GM12865 (cell line): ENCODE data around the gene DNAH8.

ENCODE experiments used
- DNase-seq: peaks from one replicate; pipeline ENCODE4 v3.0.0; 2010; ENCODE audit warnings: low read depth
- H3K4me3 ChIP-seq: 2 replicates; pipeline ENCODE4 v1.5.1; 2011; ENCODE audit warnings: mild to moderate bottlenecking, low read depth, low read length, control low read depth
- CTCF ChIP-seq: IDR thresholded peaks from 2 replicates; pipeline ENCODE4 v1.5.1; 2011; ENCODE audit warnings: low read length, control low read depth, low read depth, inconsistent platforms; ENCODE audit not compliant: insufficient read depth; ENCODE audit errors: missing control alignments

Gene DNAH8

GRCh38 chr6:38679668-38680067 is 35.4 kb upstream of the DNAH8 start:
- DNase-seq = no peak
- no peak overlapping the region for H3K4me3 ChIP-seq
- TF ChIP-seq CTCF = no peak

GRCh38 chr6:38681850-38682249 is 33.3 kb upstream of the DNAH8 start:
- H3K4me3 ChIP-seq = no peak overlapping the region
- DNase-seq = no peak
- no peak for TF ChIP-seq CTCF

- H3K4me3 ChIP-seq = no peak overlapping the region
- no peak for DNase-seq
- no peak for TF ChIP-seq CTCF
Observed at GRCh38 chr6:38684237-38684636, 30.9 kb upstream of the DNAH8 start.

- DNase-seq = no peak
- TF ChIP-seq CTCF = no peak
- H3K4me3 ChIP-seq = no peak overlapping the region
Observed at GRCh38 chr6:38684904-38685303, 30.2 kb upstream of the DNAH8 start.

GRCh38 chr6:38686270-38687042 is 28.7 kb upstream of the DNAH8 start:
- DNase-seq = no peak

GRCh38 chr6:38687043-38687353 is 28.1 kb upstream of the DNAH8 start:
- no peak for DNase-seq
- no peak for TF ChIP-seq CTCF
- no peak overlapping the region for H3K4me3 ChIP-seq

More at GRCh38 chr6:38686270-38687042, 28.7 kb upstream of the DNAH8 start:
- TF ChIP-seq CTCF = no peak
- H3K4me3 ChIP-seq = no peak overlapping the region

GRCh38 chr6:38687549-38687948 is 27.6 kb upstream of the DNAH8 start:
- no peak for DNase-seq
- TF ChIP-seq CTCF = no peak
- H3K4me3 ChIP-seq = no peak overlapping the region
